H1 (cell line): ENCODE measurements around the gene MGLL. TPM values are rescaled to one million over a fixed set of nuclear protein-coding genes. Genes with fewer than 3 reads are reported as not detected.

ENCODE experiments used
- CBX5 ChIP-seq: fragments of 300-800, 300-1000 bp; sonication (generic); IDR thresholded peaks from 2 replicates; pipeline ENCODE4 v1.7.1; 2016; ENCODE audit warnings: antibody characterized with exemption, low read length, low read depth
- CHD2 ChIP-seq: IDR thresholded peaks from 2 replicates; pipeline ENCODE4 v1.6.1; 2012; ENCODE audit warnings: low read length, improper control_type of control experiment
- RBBP5 ChIP-seq: IDR thresholded peaks from 2 replicates; pipeline ENCODE4 v1.7.1; 2012; ENCODE audit warnings: low read depth, mild to moderate bottlenecking, inconsistent platforms, low read length, moderate library complexity, borderline replicate concordance
- RNF2 ChIP-seq: fragments of 200-900, 300-1000 bp; sonication (generic); IDR thresholded peaks from 2 replicates; pipeline ENCODE4 v1.7.1; 2016; ENCODE audit warnings: borderline replicate concordance, low read depth, mild to moderate bottlenecking, antibody characterized with exemption, low read length; ENCODE audit not compliant: poor library complexity, severe bottlenecking; ENCODE audit errors: missing control alignments
- SIN3A ChIP-seq, 2 experiments: IDR thresholded peaks in 1 of 2; conservative IDR thresholded peaks in 1 of 2; 2 replicates each; pipeline ENCODE4 v1.6.1; 2011 to 2012; ENCODE audit warnings: low read length in 2 of 2, improper control_type of control experiment in 1 of 2, low read depth in 1 of 2, mild to moderate bottlenecking in 1 of 2
- SP1 ChIP-seq: IDR thresholded peaks from 2 replicates; pipeline ENCODE4 v1.6.1; 2011; ENCODE audit warnings: low read depth, low read length
- ZNF274 ChIP-seq: IDR thresholded peaks from 2 replicates; pipeline ENCODE4 v1.7.0; 2012; ENCODE audit warnings: low read length, borderline replicate concordance; ENCODE audit errors: extremely low read depth
- polyA plus RNA-seq, 7 experiments: library from polyadenylated mRNA; depleted of rRNA in 3 of 7; stranded (reverse) in 5 of 7; unstranded in 2 of 7; fragments of >200 nt in 5 of 7; fragments of 200-250 nt in 2 of 7; gene quantifications; 1 replicate in 5 of 7; 2 replicates in 1 of 7; 4 replicates in 1 of 7; pipeline versions ENCODE4 v1.2.1 to v1.2.3, GENCODE V29; 2011 to 2013; ENCODE audit warnings: missing spikeins in 2 of 7, mixed read lengths in 2 of 7
- total RNA-seq: library from RNA; stranded (reverse); fragmentation: NEBNext Ultra II Directional; extraction: Animal tissue kit (Norgen Biotek cat#: 25700); gene quantifications from 2 replicates; pipeline ENCODE4 v1.2.1, GENCODE V29; 2021
- TF ChIP-seq, protein P1 (sequence below): fragments of 300-600 bp; sonication (generic); IDR thresholded peaks from 2 replicates; pipeline ENCODE4 v1.7.1; 2012; ENCODE audit warnings: low read length, moderate library complexity, mild to moderate bottlenecking, inconsistent platforms; ENCODE audit not compliant: insufficient replicate concordance
- TF ChIP-seq, protein P2 (sequence below): IDR thresholded peaks from 2 replicates; pipeline ENCODE4 v1.6.1; 2012; ENCODE audit warnings: inconsistent platforms
- TF ChIP-seq, protein P3 (sequence below): IDR thresholded peaks from 2 replicates; pipeline ENCODE4 v1.6.1; 2012; ENCODE audit warnings: inconsistent platforms

MGLL gene
- total and polyA plus RNA-seq, 2 of the 8 experiments (the other 6 are each of a cell fraction or from before 2014, with no cell fraction given), result 0.05 to 0.34 TPM

DNA sequence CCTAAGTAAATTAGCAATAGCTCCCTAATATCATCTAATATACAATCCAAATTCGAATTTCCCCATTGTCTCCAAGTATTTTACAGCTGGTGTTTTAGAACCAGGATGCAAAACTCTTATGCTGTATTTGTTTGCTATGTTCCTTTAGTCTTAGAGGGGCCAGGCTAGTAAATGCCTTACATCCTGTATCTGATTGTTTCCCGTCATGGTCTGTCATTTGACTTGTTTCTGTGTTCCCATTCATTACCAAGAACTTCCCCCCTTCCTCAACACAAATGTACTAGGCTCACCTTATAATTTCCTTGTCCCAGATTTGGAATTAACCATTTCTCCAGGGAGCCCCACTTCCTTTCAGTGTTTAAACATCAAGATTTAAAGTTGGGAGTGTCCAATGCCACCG lies 95.4 kb downstream of the MGLL start (continued):
- TF ChIP-seq, protein P1, sequence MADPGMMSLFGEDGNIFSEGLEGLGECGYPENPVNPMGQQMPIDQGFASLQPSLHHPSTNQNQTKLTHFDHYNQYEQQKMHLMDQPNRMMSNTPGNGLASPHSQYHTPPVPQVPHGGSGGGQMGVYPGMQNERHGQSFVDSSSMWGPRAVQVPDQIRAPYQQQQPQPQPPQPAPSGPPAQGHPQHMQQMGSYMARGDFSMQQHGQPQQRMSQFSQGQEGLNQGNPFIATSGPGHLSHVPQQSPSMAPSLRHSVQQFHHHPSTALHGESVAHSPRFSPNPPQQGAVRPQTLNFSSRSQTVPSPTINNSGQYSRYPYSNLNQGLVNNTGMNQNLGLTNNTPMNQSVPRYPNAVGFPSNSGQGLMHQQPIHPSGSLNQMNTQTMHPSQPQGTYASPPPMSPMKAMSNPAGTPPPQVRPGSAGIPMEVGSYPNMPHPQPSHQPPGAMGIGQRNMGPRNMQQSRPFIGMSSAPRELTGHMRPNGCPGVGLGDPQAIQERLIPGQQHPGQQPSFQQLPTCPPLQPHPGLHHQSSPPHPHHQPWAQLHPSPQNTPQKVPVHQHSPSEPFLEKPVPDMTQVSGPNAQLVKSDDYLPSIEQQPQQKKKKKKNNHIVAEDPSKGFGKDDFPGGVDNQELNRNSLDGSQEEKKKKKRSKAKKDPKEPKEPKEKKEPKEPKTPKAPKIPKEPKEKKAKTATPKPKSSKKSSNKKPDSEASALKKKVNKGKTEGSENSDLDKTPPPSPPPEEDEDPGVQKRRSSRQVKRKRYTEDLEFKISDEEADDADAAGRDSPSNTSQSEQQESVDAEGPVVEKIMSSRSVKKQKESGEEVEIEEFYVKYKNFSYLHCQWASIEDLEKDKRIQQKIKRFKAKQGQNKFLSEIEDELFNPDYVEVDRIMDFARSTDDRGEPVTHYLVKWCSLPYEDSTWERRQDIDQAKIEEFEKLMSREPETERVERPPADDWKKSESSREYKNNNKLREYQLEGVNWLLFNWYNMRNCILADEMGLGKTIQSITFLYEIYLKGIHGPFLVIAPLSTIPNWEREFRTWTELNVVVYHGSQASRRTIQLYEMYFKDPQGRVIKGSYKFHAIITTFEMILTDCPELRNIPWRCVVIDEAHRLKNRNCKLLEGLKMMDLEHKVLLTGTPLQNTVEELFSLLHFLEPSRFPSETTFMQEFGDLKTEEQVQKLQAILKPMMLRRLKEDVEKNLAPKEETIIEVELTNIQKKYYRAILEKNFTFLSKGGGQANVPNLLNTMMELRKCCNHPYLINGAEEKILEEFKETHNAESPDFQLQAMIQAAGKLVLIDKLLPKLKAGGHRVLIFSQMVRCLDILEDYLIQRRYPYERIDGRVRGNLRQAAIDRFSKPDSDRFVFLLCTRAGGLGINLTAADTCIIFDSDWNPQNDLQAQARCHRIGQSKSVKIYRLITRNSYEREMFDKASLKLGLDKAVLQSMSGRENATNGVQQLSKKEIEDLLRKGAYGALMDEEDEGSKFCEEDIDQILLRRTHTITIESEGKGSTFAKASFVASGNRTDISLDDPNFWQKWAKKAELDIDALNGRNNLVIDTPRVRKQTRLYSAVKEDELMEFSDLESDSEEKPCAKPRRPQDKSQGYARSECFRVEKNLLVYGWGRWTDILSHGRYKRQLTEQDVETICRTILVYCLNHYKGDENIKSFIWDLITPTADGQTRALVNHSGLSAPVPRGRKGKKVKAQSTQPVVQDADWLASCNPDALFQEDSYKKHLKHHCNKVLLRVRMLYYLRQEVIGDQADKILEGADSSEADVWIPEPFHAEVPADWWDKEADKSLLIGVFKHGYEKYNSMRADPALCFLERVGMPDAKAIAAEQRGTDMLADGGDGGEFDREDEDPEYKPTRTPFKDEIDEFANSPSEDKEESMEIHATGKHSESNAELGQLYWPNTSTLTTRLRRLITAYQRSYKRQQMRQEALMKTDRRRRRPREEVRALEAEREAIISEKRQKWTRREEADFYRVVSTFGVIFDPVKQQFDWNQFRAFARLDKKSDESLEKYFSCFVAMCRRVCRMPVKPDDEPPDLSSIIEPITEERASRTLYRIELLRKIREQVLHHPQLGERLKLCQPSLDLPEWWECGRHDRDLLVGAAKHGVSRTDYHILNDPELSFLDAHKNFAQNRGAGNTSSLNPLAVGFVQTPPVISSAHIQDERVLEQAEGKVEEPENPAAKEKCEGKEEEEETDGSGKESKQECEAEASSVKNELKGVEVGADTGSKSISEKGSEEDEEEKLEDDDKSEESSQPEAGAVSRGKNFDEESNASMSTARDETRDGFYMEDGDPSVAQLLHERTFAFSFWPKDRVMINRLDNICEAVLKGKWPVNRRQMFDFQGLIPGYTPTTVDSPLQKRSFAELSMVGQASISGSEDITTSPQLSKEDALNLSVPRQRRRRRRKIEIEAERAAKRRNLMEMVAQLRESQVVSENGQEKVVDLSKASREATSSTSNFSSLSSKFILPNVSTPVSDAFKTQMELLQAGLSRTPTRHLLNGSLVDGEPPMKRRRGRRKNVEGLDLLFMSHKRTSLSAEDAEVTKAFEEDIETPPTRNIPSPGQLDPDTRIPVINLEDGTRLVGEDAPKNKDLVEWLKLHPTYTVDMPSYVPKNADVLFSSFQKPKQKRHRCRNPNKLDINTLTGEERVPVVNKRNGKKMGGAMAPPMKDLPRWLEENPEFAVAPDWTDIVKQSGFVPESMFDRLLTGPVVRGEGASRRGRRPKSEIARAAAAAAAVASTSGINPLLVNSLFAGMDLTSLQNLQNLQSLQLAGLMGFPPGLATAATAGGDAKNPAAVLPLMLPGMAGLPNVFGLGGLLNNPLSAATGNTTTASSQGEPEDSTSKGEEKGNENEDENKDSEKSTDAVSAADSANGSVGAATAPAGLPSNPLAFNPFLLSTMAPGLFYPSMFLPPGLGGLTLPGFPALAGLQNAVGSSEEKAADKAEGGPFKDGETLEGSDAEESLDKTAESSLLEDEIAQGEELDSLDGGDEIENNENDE, result no peak
- TF ChIP-seq CBX5 (no peak), RNF2 (no peak), SIN3A (conservative IDR thresholded peaks at IDR 0.05 in 1 of 2, IDR thresholded peaks at IDR 0.05 in 1 of 2; ENCODE audit: low read depth in 1 of 2, low read length in 2 of 2) (no peak), SP1 (no peak), ZNF274 (no peak), RBBP5 (no peak), CHD2 (no peak)
- TF ChIP-seq, protein P2, sequence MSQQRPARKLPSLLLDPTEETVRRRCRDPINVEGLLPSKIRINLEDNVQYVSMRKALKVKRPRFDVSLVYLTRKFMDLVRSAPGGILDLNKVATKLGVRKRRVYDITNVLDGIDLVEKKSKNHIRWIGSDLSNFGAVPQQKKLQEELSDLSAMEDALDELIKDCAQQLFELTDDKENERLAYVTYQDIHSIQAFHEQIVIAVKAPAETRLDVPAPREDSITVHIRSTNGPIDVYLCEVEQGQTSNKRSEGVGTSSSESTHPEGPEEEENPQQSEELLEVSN, result no peak
- TF ChIP-seq, protein P3, sequence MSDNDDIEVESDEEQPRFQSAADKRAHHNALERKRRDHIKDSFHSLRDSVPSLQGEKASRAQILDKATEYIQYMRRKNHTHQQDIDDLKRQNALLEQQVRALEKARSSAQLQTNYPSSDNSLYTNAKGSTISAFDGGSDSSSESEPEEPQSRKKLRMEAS, result no peak
